H9 (cell line): ENCODE data around the gene CFAP54. TPM values are rescaled to one million over a fixed set of nuclear protein-coding genes. Genes with fewer than 3 reads are reported as not detected.
A peak's percentile ranks its signal among the peaks of the same experiment; 100 is the strongest.

Source experiments
- DNase-seq: peaks from one replicate; pipeline ENCODE4 v3.0.0-alpha.2; 2017
- H2AFZ ChIP-seq: one replicate; pipeline ENCODE4 v1.6.1; 2013; ENCODE audit warnings: mild to moderate bottlenecking, low read length, control low read depth, moderate library complexity
- H2AK5ac ChIP-seq: 2 replicates; pipeline ENCODE4 v1.6.1; 2013; ENCODE audit warnings: low read length, control low read depth, mixed read lengths; ENCODE audit not compliant: insufficient read length
- H2BK120ac ChIP-seq: one replicate; pipeline ENCODE4 v1.6.1; 2013; ENCODE audit warnings: low read depth, mild to moderate bottlenecking, low read length, control low read depth, inconsistent platforms; ENCODE audit not compliant: poor library complexity, severe bottlenecking
- H2BK12ac ChIP-seq: 2 replicates; pipeline ENCODE4 v1.6.1; 2013; ENCODE audit warnings: low read length, control low read depth, mixed read lengths, low read depth; ENCODE audit not compliant: insufficient read length
- H2BK15ac ChIP-seq: 2 replicates; pipeline ENCODE4 v1.6.1; 2013; ENCODE audit warnings: low read depth, low read length, control low read depth
- H2BK20ac ChIP-seq: one replicate; pipeline ENCODE4 v1.6.1; 2013; ENCODE audit warnings: low read depth, mild to moderate bottlenecking, low read length, control low read depth, inconsistent platforms; ENCODE audit not compliant: poor library complexity, severe bottlenecking
- H2BK5ac ChIP-seq: 2 replicates; pipeline ENCODE4 v1.6.1; 2013; ENCODE audit warnings: low read length, control low read depth, mixed read lengths; ENCODE audit not compliant: insufficient read length
- H3K14ac ChIP-seq: 2 replicates; pipeline ENCODE4 v1.6.1; 2013; ENCODE audit warnings: low read length, control low read depth; ENCODE audit not compliant: insufficient read depth
- H3K18ac ChIP-seq: 2 replicates; pipeline ENCODE4 v1.6.1; 2013; ENCODE audit warnings: low read depth, mild to moderate bottlenecking, mixed read lengths, low read length, control low read depth; ENCODE audit not compliant: insufficient read length
- H3K23ac ChIP-seq: 2 replicates; pipeline ENCODE4 v1.6.1; 2013; ENCODE audit warnings: low read length, control low read depth, mixed read lengths, low read depth; ENCODE audit not compliant: insufficient read length
- H3K23me2 ChIP-seq: 2 replicates; pipeline ENCODE4 v1.6.1; 2013; ENCODE audit warnings: low read depth, mild to moderate bottlenecking, mixed read lengths, low read length, control low read depth; ENCODE audit not compliant: insufficient read length, poor library complexity, severe bottlenecking
- H3K27ac ChIP-seq: 2 replicates; pipeline ENCODE4 v1.5.1; 2013; ENCODE audit warnings: low read length, control low read depth, mixed read lengths, low read depth; ENCODE audit not compliant: insufficient read length
- H3K27me3 ChIP-seq: 2 replicates; pipeline ENCODE4 v1.6.1; 2013; ENCODE audit warnings: low read length, control low read depth, inconsistent platforms; ENCODE audit not compliant: insufficient read depth
- H3K4ac ChIP-seq: 2 replicates; pipeline ENCODE4 v1.6.1; 2013; ENCODE audit warnings: low read depth, mild to moderate bottlenecking, control low read depth, inconsistent platforms, low read length, moderate library complexity
- H3K4me1 ChIP-seq: 2 replicates; pipeline ENCODE4 v1.6.1; 2013; ENCODE audit warnings: low read length, control low read depth, inconsistent platforms; ENCODE audit not compliant: insufficient read depth
- H3K4me2 ChIP-seq: 2 replicates; pipeline ENCODE4 v1.6.1; 2013; ENCODE audit warnings: low read length, control low read depth, mixed read lengths; ENCODE audit not compliant: insufficient read length, insufficient read depth
- H3K56ac ChIP-seq: 2 replicates; pipeline ENCODE4 v1.6.1; 2013; ENCODE audit warnings: low read depth, mild to moderate bottlenecking, mixed read lengths, low read length, control low read depth; ENCODE audit not compliant: insufficient read length
- H3K79me1 ChIP-seq: 2 replicates; pipeline ENCODE4 v1.6.1; 2013; ENCODE audit warnings: low read depth, mild to moderate bottlenecking, moderate library complexity, low read length, control low read depth, inconsistent platforms; ENCODE audit not compliant: insufficient read depth, poor library complexity, severe bottlenecking
- H3K79me2 ChIP-seq: 2 replicates; pipeline ENCODE4 v1.6.1; 2013; ENCODE audit warnings: low read length, control low read depth, inconsistent platforms; ENCODE audit not compliant: insufficient read depth
- H3K9ac ChIP-seq: 2 replicates; pipeline ENCODE4 v1.6.1; 2013; ENCODE audit warnings: low read length, control low read depth, mixed read lengths; ENCODE audit not compliant: insufficient read length; ENCODE audit errors: extremely low read depth
- H3K9me3 ChIP-seq: one replicate; pipeline ENCODE4 v1.6.1; 2013; ENCODE audit warnings: low read depth, low read length, inconsistent platforms; ENCODE audit not compliant: control insufficient read depth
- H3T11ph ChIP-seq: one replicate; pipeline ENCODE4 v1.6.1; 2013; ENCODE audit warnings: mild to moderate bottlenecking, low read length, control low read depth, inconsistent platforms
- H4K20me1 ChIP-seq: one replicate; pipeline ENCODE4 v1.6.1; 2013; ENCODE audit not compliant: control insufficient read depth, insufficient read length, insufficient read depth
- H4K5ac ChIP-seq: 2 replicates; pipeline ENCODE4 v1.6.1; 2013; ENCODE audit warnings: low read depth, mild to moderate bottlenecking, mixed read lengths, low read length, control low read depth; ENCODE audit not compliant: insufficient read length
- H4K8ac ChIP-seq: replicated peaks from 2 replicates; pipeline ENCODE4 v1.6.1; 2013; ENCODE audit warnings: low read length, control low read depth, mixed read lengths, low read depth; ENCODE audit not compliant: insufficient read length
- H4K91ac ChIP-seq: 2 replicates; pipeline ENCODE4 v1.6.1; 2013; ENCODE audit warnings: low read depth, mild to moderate bottlenecking, moderate library complexity, mixed read lengths, low read length, control low read depth; ENCODE audit not compliant: insufficient read length
- H3K27ac Mint-ChIP-seq, 3 experiments: 2 replicates in 2 of 3; 3 replicates in 1 of 3; pipeline ENCODE4 v1.8.0; 2020 to 2021; ENCODE audit warnings: mixed read lengths in 3 of 3, mild to moderate bottlenecking in 1 of 3, moderate library complexity in 1 of 3
- H3K27me3 Mint-ChIP-seq: 2 replicates; pipeline ENCODE4 v1.8.0; 2021; ENCODE audit warnings: low read depth, mild to moderate bottlenecking, moderate library complexity, mixed read lengths
- H3K36me3 Mint-ChIP-seq, 3 experiments: 2 replicates in 2 of 3; 3 replicates in 1 of 3; pipeline ENCODE4 v1.8.0; 2020 to 2021; ENCODE audit warnings: low read depth in 3 of 3, mixed read lengths in 3 of 3; ENCODE audit not compliant: insufficient read depth in 1 of 3
- H3K4me1 Mint-ChIP-seq, 2 experiments: 2 replicates each; pipeline ENCODE4 v1.8.0; 2020; ENCODE audit warnings: mixed read lengths in 2 of 2
- H3K4me3 Mint-ChIP-seq, 2 experiments: 2 replicates in 1 of 2; 3 replicates in 1 of 2; pipeline ENCODE4 v1.8.0; 2020 to 2021; ENCODE audit warnings: mild to moderate bottlenecking in 2 of 2, mixed read lengths in 2 of 2, moderate library complexity in 1 of 2
- H3K9me3 Mint-ChIP-seq, 2 experiments: 2 replicates in 1 of 2; 3 replicates in 1 of 2; pipeline ENCODE4 v1.8.0; 2020; ENCODE audit warnings: mild to moderate bottlenecking in 2 of 2, mixed read lengths in 2 of 2, moderate library complexity in 1 of 2
- CTCF ChIP-seq: fragments of 200-600 bp; sonication (generic); conservative IDR thresholded peaks from 3 replicates; pipeline ENCODE4 v1.8.0; 2021; ENCODE audit warnings: antibody characterized with exemption, mild to moderate bottlenecking
- WGBS: extraction: QIAGEN DNeasy Blood & Tissue Kit; methylation state at CpG from one replicate; pipeline ENCODE4 v1.1.7; 2013; ENCODE audit warnings: missing lambda C conversion rate, low lambda C conversion rate, mixed read lengths; ENCODE audit not compliant: insufficient read length; ENCODE audit errors: extremely low coverage; 5-methylcytosine and 5-hydroxymethylcytosine counted together
- total RNA-seq: library from RNA; stranded (reverse); gene quantifications from 2 replicates; pipeline ENCODE4 v1.2.1, GENCODE V29; 2021

The CFAP54 gene
- total RNA-seq, 1 experiment from 2014 or later, result 0.24 TPM

- Histone ChIP-seq H3K23ac (no peak overlapping the region), H3K27me3 (no peaks in the 10 kb centered on the region)
Observed at GRCh38 chr12:96766232-96766631, 276.9 kb downstream of the CFAP54 start.

More at GRCh38 chr12:96766232-96766631, 276.9 kb downstream of the CFAP54 start:
- no peak overlapping the region for H2BK5ac ChIP-seq
- H3K23me2 ChIP-seq, result no peaks in the 10 kb centered on the region
- no CpG with 5 or more reads among the region's 3 CpGs for WGBS
- DNase-seq, result peak; percentile 55
- Mint-ChIP-seq H3K4me1 (no peaks in the 10 kb centered on the region), H3K36me3 (no peaks in the 10 kb centered on the region), H3K27ac (no peak overlapping the region), H3K9me3 (no peaks in the 10 kb centered on the region), H3K4me3 (no peak overlapping the region), H3K27me3 (no peaks in the 10 kb centered on the region)
- no peak overlapping the region for H3K56ac ChIP-seq
- H3T11ph ChIP-seq, result no peak overlapping the region
- H3K79me2 ChIP-seq, result no peaks in the 10 kb centered on the region
- no peak overlapping the region for H2AFZ ChIP-seq
- H2BK20ac ChIP-seq, result no peak overlapping the region
- peak; percentile 59 for TF ChIP-seq CTCF
- H3K14ac ChIP-seq, result no peak overlapping the region
- no peaks in the 10 kb centered on the region for H4K20me1 ChIP-seq
- no peak overlapping the region for H3K9ac ChIP-seq
- no peak overlapping the region for H2BK120ac ChIP-seq
- H3K79me1 ChIP-seq, result no peaks in the 10 kb centered on the region
- H3K27ac ChIP-seq, result no peak overlapping the region
- H3K4me2 ChIP-seq, result no peak overlapping the region
- no peak overlapping the region for H2BK12ac ChIP-seq
- no peaks in the 10 kb centered on the region for H3K4me1 ChIP-seq
- no peak overlapping the region for H4K8ac ChIP-seq
- no peak overlapping the region for H3K18ac ChIP-seq
- no peak overlapping the region for H3K4ac ChIP-seq
- no peak overlapping the region for H4K91ac ChIP-seq
- no peaks in the 10 kb centered on the region for H3K9me3 ChIP-seq
- H2BK15ac ChIP-seq, result no peak overlapping the region
- no peak overlapping the region for H2AK5ac ChIP-seq
- no peak overlapping the region for H4K5ac ChIP-seq
